ENCODE results near the gene CASP2.
A peak's percentile ranks its signal among the peaks of the same experiment; 100 is the strongest.
"Not testable (repeated sequence)": the region's sequence is repeated elsewhere in the genome, so short reads cannot be mapped to it uniquely, and the experiment has no call there.

CASP2 gene

DNA sequence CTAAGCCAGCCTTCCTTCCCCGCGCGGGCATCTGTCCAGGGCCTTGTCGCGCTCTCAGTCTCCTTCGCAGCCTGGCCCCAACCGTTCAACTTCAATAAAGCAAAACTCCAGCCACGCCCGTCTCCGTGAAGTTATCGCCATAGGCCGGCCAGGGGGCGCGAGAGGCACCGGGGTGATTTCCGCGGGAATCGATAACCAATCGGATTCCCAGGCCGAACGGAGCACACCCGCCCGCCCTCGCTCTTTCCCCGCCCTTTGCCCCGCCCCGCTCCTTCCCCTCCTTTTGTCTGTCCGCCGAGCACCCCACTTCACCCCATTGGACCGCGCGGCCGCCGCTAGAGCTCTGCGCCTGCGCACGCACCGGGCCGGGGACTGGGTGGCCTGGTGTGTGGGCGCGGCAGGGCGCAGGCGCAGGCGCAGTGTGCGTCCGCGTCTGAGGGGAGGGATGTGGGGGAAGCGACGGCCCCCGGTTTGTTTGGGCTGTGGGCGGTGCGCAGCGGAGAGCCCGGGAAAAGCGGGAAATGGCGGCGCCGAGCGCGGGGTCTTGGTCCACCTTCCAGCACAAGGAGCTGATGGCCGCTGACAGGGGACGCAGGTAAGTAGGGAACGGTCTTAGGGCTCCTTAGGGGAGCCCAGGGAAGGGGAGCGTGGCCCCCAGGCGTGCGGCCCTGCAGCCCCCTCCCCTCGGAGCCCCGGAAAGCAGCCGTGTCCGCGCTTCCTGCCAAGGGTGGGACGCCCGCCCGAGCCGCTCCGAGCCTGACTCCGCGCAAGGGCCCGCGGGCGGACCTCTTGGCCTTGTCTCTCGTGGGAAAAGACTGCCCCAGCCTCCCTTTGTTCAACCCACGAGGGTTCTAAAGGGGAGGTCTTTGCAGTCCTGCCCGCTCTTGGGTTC lies at the start of gene CASP2:
Gene CASP2 (plus strand): TSS at position 417 of the 892 bp plus-strand sequence. CDS start 105 bp downstream, at position 522.
- peak; percentile 85 for DNase-seq (ENCODE audit: low read depth)

DNA sequence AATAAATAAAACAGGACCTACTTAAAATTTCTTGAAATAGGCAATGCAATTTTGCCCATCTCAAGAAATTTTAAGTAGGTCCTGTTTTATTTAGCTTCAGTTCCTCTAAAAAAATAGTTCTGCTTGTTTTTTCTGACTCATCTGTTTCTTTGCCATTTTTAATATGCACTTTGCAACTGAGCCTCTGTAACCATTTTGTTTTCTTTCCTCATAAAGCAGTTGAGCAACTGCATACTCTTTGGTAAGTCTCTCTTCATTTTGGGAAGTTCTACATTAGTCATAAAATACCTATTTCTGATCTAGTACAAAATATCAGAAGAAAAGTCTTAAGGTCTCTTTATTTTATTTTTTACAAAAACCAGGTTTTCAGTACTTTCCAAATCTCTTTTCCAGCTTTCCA lies 48.3 kb upstream of the CASP2 start:
- no peak for DNase-seq (ENCODE audit: low read depth)

DNA sequence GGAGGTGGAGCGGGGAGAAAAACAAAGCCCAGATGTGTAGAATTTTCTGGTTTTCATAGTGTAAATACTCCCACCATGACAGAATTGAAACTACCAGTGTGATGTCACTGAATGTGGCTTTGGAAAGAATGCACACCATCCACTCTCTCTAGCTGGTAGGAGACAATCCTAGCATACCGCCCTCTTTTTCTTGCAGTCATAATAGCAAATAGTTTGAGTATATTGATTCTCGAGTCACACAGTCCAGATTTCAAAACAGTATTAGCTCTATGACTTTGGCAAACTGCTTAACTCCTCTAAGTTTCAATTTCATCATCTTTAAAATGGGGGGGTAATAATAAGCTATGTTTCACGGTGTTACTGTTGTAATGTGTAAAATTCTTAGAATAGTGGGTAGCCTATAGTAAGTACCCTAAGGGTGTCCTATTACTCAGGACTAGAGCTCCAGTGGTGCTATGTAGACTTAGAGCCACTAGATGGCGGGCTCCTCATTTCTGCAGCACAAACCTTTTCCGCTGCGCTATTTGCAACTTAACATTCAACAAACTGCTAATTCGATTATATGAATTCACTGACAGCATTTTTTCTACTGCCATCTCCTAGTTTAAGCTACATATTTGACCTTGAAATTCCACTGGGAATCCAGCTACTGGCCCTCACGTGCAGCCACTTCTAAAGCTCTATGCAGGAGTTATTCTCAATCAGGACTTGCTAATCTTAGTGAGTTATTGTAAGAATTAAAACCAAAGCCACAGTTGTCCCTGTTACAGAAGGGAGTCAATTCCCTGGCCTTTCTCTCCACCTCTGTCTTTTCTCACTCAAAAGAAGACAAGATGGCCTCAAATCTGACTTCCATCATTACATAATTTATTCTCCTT lies 47.6 kb upstream of the CASP2 start:
- DNase-seq (ENCODE audit: low read depth) = no peak

DNA sequence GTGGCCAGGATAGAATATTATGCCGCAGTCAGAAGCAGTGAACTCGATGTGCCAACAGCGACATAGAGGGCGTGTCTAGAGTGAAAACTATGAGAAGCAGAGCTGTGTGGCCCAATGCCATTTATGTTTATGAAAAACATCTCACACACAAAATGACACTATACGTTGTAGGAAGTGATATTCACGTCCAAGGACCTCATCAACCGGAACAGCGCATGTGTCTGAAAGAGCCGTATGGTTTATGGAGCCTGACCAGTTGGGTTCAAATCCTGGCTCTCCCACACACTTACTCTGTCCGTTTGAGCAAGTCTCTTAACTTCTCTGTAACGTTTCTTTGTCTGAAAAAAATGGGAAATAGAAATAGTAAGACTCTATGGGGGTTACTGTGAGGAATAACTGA lies 45.8 kb upstream of the CASP2 start:
- no peak for DNase-seq (ENCODE audit: low read depth)

DNA sequence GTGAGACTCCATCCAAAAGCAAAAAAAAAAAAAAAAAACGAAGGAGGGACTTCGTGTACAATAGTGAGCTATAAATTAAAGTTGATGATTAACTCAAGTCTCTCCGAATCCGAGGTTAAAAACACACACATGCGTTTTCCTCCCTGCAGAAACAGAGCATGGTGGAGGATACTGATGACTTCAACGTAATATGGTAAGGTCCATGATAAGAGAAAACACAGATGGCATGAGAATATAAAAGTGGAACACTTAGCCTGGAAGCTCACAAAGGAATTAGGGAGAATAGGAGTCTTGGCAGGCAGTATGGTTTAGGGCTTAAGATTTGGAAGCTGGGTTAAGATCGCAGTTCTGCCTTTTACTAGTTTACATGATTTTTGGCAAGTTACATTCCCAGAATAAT lies 45.0 kb upstream of the CASP2 start:
- DNase-seq (ENCODE audit: low read depth) = no peak

DNA sequence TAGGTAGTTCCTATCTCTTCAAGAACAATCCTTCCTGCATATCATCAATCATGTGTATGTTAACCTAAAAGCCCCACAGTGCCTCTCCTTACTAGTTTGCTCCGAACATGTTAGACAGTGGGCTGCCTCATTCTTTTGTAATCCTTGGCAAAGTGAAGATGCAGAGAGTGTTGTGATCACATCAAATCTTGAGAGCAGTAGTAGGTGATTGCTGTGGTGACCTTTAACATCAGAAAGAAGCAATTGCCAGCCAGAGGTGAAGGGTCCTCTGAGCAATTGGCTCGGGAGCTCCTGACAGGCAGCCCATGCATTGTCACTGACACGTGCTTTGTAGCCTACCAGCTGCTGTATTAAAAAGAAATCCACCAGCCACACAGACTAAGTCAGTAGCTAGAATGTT lies 44.5 kb upstream of the CASP2 start:
- DNase-seq (ENCODE audit: low read depth) = no peak

DNA sequence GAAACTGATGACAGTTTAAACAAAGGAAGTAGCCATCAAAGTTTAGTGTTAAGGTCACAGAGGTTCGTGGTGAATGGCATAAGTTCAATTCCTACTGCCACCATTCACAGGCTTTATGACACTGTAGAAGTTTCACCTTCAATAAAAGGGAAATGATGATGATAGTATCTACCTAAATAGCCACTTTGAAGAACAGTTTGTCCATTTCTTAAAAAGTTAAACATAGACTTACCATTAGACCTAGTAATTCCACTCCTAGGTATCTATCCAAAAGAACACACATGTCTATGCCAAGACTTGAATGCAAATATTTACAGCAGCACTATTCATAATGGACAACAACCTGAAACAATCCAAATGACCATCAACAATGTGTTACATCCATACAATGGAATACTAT lies 43.8 kb upstream of the CASP2 start:
- no peak for DNase-seq (ENCODE audit: low read depth)

DNA sequence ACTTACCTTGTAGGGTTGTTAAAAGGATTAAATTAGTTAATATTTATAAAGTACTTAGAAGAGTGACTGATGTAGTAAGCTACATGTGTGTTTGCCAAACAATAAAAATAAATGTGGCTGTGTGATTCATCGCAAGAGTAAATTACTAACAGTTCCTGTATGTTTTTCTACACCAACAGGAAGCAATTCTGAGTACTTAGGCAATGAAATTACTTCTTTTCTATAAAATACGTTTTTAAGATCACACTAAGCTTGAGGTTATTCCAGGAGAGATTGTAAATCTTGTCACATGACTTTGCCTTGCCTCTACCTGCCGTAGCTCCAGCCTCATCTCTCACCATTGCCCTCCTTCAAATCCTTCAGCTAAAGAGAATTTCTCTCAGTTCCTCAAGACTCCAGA lies 43.0 kb upstream of the CASP2 start:
- no peak for DNase-seq (ENCODE audit: low read depth)

DNA sequence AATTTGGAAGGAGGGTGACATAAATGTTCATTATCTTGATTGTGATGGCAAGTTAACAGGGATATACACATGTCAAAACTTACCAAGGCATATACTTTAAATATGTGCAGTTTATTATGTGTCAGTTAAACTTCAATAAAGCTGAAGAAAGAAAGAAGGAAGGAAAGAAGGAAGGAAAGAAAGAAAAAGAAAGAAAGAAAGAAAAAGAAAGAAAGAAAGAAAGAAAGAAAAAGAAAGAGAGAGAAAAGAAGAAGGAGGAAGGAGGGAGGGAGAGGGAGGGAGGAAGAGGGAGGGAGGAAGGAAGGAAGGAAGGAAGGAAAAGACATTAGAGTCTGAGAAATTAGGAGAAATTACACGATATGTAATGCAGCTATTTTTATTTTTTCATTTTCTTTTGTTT lies 40.8 kb upstream of the CASP2 start:
- no peak for DNase-seq (ENCODE audit: low read depth)

DNA sequence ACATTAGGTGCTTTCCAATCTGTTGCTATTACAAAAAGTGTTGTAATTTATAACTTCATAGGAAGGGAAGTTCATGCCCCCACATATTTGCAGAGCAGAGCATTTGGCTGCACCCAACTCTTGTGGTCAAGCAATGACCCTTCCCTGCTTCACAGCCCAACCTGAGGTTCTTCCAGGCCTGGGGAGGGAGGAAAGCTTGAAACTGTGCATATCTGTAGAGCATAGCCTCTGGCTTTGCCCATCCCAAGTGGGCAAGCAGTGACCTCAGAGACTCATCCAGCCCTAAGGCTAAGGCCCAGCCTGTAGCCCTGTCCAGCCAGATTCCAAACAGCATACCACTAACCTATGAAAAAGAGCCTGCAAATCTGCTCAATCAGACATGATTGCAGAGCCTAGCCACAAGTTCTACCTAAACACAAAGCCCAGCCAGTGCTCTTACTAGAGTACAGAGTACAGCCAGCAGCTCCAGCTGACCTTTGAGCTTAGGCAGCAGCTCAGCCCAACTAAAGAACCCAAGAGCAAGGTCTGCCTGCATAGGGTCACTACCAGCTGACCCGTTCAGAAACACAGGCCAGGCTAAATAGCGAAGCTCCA lies 39.3 kb upstream of the CASP2 start:
- DNase-seq (ENCODE audit: low read depth) = no peak

DNA sequence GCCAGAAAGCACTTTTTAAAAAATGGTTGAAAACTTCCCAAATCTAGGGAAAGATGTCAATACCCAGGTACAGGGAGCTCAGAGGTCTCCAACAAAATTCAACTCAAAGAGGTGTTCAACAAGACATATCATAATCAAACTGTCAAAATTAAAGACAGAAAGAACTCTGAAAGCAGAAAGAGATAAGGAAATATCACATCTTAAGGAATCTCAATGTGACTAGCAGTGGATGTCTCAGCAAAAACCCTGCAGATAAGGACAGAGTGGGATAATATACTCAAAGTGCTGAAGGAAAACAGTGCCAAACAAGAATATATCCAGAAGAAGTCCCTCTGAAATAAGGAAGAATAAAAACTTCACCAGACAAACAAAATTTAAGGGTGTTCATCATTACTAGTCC lies 38.0 kb upstream of the CASP2 start:
- DNase-seq (ENCODE audit: low read depth) = no peak

DNA sequence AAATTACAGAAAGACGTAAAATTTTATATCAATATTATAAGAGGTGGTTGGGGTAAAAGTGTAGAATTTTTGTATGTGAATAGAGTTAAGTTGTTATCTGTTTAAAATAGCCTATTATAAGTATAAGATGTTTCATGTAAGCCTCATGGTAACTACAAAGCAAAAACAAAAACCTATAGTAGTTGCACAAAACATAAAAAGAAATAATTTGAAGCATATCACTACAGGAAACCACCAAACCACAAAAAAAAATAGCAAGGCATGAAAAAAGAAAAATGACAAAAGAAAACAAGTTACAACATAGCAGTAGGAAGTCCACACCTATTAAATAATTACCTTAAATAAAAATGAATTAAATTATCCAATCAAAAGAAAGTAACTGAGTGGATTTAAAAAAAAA lies 37.3 kb upstream of the CASP2 start:
- DNase-seq (ENCODE audit: low read depth) = no peak

DNA sequence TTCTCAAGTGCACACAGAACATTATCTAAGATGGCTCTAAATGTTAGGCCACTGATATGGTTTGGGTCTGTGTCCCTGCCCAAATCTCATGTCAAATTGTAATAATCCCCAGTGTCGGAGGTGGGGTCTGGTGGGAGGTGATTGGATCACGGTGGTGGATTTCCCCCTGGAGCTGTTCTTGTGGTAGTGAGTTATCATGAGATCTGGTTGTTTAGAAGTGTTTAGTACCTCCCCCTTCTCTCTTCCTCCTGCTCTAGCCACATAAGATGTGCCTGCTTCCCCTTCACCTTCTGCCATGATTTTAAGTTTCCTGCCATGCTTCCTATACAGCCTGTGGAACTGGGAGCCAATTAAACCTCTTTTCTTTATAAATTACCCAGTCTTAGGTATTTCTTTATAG lies 36.1 kb upstream of the CASP2 start:
- DNase-seq (ENCODE audit: low read depth) = no peak

DNA sequence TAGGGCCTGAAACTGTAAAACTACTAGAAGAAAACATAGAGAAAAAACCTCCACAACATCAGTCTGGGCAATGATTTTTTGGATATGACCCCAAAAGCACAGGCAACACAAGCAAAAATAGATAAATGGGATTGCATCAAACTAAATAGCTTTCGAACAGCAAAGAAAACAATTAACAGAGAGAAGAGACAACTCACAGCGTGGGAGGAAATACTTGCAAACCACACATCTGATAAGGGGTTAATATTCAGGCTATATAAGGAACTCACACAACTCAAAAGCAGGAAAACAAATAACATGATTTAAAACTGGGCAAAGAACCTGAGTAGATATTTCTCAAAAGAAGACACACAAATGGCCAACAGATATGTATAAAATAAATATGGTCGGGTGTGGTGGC lies 32.6 kb upstream of the CASP2 start:
- no peak for DNase-seq (ENCODE audit: low read depth)

DNA sequence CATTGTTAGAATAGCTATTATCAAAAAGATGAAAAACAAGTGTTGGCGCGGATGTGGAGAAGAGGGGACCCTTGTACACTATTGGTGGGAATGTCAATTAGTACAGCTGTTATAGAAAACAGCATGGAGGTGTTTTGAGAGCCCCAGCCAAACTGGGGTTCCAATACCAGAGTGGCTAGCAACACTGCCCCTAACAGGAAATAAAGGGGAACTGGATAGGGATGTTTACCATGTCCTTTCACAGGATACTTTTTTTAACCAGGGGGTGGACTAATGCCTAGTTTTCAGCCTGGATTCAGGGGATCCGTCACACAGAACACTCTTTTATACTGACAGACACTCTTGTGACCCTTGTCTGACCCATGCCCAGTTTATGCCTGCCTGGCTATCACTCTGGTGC lies 31.8 kb upstream of the CASP2 start:
- no peak for DNase-seq (ENCODE audit: low read depth)

DNA sequence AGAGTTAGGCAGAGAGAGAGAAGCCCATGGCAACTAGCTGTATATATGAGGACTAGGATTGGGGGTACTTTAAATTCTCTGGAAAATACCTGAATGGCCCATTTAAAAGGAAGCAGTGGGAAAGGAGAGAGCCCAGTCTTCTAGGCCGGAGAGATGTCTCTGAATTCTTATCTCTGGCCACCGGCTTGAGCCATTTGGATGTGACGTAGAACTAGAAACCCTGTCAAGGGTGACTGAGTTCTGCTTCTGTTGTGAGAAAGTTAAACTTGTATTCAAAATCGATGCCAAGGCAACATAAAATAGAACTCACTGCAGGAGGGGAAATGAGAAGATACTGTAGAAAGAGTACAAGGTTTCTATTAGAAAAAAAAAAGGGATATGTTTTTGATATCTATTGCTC lies 31.2 kb upstream of the CASP2 start:
- no peak for DNase-seq (ENCODE audit: low read depth)

DNA sequence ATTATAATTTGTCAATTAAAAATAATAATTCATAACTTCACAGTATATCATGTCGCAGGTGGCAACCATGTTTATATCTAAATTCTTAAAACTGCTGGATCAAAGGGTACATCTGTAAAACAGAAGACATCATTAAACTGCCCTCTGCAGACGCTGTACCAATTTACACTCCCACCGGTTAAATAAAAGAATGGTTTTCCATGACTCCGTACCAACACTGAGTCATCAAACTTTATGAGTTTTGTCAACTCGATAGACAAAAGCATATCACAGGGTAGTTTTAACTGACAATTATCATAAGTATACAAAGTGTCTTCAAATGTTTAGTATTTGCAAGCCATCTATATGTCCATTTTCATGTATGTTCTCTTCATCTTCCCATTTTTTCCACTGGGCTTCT lies 30.6 kb upstream of the CASP2 start:
- DNase-seq (ENCODE audit: low read depth) = no peak

DNA sequence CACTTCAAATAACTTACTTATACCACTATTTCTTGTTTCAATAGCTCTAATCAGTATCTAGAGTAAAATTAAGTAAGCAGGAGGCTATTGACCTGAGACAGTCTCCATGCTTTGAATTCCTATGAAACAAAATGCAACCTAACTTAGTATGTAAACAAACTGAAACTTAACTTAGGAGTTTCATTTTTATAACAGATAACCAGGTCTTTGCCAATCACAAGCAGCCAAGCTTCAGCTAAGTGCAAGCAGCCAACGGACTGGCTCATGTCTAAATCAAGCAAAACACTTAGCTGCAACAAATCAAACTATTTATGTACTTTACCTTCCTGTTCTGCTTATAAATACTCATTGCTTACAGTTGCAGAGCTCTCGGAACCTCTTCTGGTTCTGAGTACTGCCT lies 29.3 kb upstream of the CASP2 start:
- no peak for DNase-seq (ENCODE audit: low read depth)

DNA sequence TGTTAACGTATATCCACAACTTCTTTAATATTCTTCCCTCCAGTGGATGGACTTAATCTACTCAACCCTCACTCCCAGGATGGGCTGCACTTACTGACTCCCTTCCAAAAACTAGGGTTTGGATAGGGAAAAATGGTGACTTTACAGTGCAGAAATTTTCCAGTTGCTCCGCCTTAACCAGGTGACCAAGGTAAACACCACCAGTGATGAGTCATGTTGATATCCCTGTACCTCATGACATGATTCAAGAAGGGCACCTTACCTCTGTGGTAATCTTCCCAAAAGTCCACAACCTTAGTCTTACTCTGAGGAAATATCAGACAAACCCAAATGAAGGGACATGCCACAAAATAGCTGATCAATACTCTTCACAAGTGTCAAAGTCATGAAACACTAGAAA lies 28.4 kb upstream of the CASP2 start:
- DNase-seq (ENCODE audit: low read depth) = no peak

DNA sequence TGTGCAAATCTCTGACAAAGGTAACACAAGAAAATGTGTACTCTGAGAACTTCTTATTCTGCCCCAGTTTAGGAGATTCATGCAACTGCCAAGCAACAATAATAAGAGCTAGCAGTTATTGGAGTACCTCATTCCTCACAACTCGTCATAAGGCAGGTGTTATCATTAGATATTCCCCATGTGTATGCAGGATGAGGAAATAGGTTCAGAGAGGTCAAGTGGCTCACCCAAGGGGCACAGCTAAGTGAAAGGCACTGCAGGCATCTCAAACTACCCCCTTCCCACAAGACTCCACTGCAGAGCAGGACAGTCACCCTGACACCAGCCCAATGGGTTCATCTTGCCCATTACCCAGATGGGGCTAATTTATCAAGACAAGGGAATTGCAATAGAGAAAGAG lies 26.2 kb upstream of the CASP2 start:
- no peak for DNase-seq (ENCODE audit: low read depth)

DNA sequence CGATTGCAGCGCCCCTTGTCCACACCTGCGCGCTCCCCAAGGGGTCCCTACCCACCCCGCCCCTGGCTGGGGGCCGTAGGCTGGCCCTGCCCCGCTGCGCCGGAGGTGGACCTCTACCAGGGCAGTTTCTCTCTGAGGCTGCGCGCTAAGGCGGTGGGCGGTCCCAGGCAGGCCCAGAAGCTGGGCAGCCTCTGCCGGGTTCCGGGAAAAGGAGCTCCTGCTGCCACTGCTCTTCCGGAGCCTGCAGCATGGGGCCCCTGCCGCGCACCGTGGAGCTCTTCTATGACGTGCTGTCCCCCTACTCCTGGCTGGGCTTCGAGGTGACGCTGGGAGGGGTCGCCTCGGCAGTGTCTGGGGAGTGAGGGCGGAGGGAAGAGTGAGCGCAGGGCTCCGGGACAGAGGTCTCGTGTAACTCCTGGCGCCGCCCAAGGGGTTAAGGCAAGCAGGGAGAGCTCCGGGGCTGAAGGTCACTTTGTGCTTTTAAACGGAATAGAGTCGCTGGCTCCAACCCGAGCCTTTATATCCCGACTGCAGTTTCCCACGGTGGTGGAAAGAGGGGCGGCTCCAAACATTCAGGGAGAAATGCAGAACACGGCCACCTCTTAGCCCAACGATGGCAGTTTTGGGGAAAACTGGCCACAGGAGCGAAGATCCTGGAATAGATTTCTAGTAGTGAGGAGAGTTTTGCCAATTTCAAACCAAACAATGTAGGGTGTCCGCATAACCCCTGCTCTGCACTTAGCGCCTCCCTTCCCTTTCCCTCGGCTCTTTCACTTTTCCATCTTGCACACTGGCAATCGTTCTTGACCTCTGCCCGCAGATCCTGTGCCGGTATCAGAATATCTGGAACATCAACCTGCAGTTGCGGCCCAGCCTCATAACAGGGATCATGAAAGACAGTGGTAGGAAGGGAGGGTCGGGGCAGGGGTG lies 24.6 kb upstream of the CASP2 start, which contains the start of gene GSTK1:
Gene GSTK1 (plus strand): TSS at position 176 of the 930 bp plus-strand sequence. CDS start 73 bp downstream, at position 249.
- DNase-seq (ENCODE audit: low read depth) = peak; percentile 37

DNA sequence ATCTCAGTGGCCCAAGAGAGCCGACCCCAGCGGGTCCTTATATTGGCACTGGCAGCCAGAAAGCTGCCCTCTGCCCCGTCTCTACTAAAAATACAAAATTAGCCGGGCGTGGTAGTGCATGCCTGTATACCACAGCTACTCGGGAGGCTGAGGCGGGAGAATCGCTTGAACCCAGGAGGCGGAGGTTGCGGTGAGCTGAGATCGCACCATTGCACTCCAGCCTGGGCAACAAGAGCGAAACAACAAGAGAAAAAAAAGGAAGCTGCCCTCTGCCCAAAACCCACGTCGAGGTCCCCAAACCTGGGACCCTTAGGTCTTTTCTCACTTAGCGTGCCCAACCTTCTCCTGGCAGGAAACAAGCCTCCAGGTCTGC lies 24.0 kb upstream of the CASP2 start:
- DNase-seq (ENCODE audit: low read depth) = not testable (repeated sequence)
